HEK293T (cell line): ENCODE measurements around the gene SLC5A8.

Experiments used
- CTCF ChIA-PET: fragments of 350-600 bp; formaldehyde crosslinking; extraction: SDS; loops from one replicate; lab custom pipeline; 2021; ENCODE audit warnings: antibody characterized with exemption, inconsistent platforms; lab: Yijun Ruan, JAX
- POLR2A ChIA-PET: fragments of 350-600 bp; formaldehyde crosslinking; extraction: SDS; loops from one replicate; lab custom pipeline; 2020; ENCODE audit warnings: antibody characterized with exemption, inconsistent platforms; lab: Yijun Ruan, JAX
- DNase-seq: peaks from one replicate; pipeline ENCODE4 v3.0.0; 2012; ENCODE audit warnings: mixed read lengths; ENCODE audit errors: extremely low spot score
- ARNT ChIP-seq: fragments of 450-650 bp; IDR thresholded peaks from 2 replicates; pipeline ENCODE4 v1.6.1; 2017; ENCODE audit warnings: mild to moderate bottlenecking
- BHLHE40 ChIP-seq: fragments of 450-650 bp; IDR thresholded peaks from 2 replicates; pipeline ENCODE4 v1.6.1; 2016; ENCODE audit warnings: mild to moderate bottlenecking, moderate library complexity, borderline replicate concordance
- CTBP1 ChIP-seq: fragments of 450-650 bp; IDR thresholded peaks from 2 replicates; pipeline ENCODE4 v1.6.1; 2016; ENCODE audit warnings: borderline replicate concordance
- ELF4 ChIP-seq: fragments of 450-650 bp; IDR thresholded peaks from 2 replicates; pipeline ENCODE4 v1.6.1; 2017; ENCODE audit warnings: antibody characterized with exemption
- FOXA1 ChIP-seq: fragments of 450-650 bp; IDR thresholded peaks from 2 replicates; pipeline ENCODE4 v1.6.1; 2016; ENCODE audit warnings: mild to moderate bottlenecking
- FOXK2 ChIP-seq: fragments of 450-650 bp; IDR thresholded peaks from 2 replicates; pipeline ENCODE4 v1.6.1; 2016; ENCODE audit warnings: mild to moderate bottlenecking
- FOXM1 ChIP-seq: fragments of 450-650 bp; IDR thresholded peaks from 2 replicates; pipeline ENCODE4 v1.6.1; 2017; ENCODE audit warnings: mild to moderate bottlenecking, borderline replicate concordance
- HDGF ChIP-seq: fragments of 450-650 bp; IDR thresholded peaks from 2 replicates; pipeline ENCODE4 v1.6.1; 2017; ENCODE audit warnings: antibody characterized with exemption, borderline replicate concordance
- L3MBTL2 ChIP-seq: fragments of 450-650 bp; conservative IDR thresholded peaks from 2 replicates; pipeline ENCODE4 v1.6.1; 2016; ENCODE audit warnings: mild to moderate bottlenecking
- LEF1 ChIP-seq: fragments of 450-650 bp; IDR thresholded peaks from 2 replicates; pipeline ENCODE4 v1.6.1; 2017; ENCODE audit warnings: mild to moderate bottlenecking, borderline replicate concordance
- NFRKB ChIP-seq: fragments of 450-650 bp; IDR thresholded peaks from 2 replicates; pipeline ENCODE4 v1.6.1; 2016; ENCODE audit warnings: mild to moderate bottlenecking, moderate library complexity
- PKNOX1 ChIP-seq: fragments of 450-650 bp; IDR thresholded peaks from 2 replicates; pipeline ENCODE4 v1.6.1; 2016
- SUZ12 ChIP-seq: fragments of 450-650 bp; IDR thresholded peaks from 2 replicates; pipeline ENCODE4 v1.6.1; 2016; ENCODE audit warnings: mild to moderate bottlenecking
- TARDBP ChIP-seq: fragments of 450-650 bp; IDR thresholded peaks from 2 replicates; pipeline ENCODE4 v1.6.1; 2016
- ZNF384 ChIP-seq: fragments of 450-650 bp; IDR thresholded peaks from 2 replicates; pipeline ENCODE4 v1.6.1; 2016

Gene SLC5A8

DNA sequence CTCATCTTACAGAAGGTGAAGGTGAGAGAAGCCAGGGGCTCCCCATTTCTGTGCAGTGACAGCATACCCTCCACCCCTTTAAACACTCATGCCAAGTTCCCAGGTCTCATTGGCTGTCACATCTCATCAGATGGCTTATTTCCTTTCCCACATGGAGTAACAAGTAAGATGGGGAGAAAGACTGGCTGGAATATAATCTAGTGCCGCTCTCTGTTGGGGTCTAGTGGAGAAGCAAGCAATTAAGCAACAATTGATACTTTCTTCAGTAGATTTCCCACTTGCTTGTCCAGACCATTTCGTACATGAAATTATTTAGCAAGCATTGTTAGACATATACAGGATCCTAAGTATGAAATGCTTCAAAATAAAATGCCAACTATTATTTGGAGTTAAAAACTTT lies 92.2 kb downstream of the SLC5A8 start:
- no peak for TF ChIP-seq FOXA1
- no peak for TF ChIP-seq LEF1
- TF ChIP-seq HDGF = no peak
- TF ChIP-seq SUZ12 = no peak
- no peak for TF ChIP-seq ELF4
- TF ChIP-seq L3MBTL2 = no peak
- no peak for TF ChIP-seq CTBP1
- no peak for TF ChIP-seq NFRKB
- no peak for TF ChIP-seq FOXK2
- no peak for TF ChIP-seq PKNOX1
- no peak for TF ChIP-seq TARDBP
- CTCF ChIA-PET = no interaction called here
- DNase-seq = no peak
- POLR2A ChIA-PET = no interaction called here

- POLR2A ChIA-PET = no interaction called here
- CTCF ChIA-PET = no interaction called here
- TF ChIP-seq CTBP1 (no peak), LEF1 (no peak), ELF4 (no peak), TARDBP (no peak), PKNOX1 (no peak), SUZ12 (no peak), FOXM1 (no peak), L3MBTL2 (no peak)
- no peak for DNase-seq
Measured at GRCh38 chr12:101116911-101117310, 93.1 kb downstream of the SLC5A8 start.

DNA sequence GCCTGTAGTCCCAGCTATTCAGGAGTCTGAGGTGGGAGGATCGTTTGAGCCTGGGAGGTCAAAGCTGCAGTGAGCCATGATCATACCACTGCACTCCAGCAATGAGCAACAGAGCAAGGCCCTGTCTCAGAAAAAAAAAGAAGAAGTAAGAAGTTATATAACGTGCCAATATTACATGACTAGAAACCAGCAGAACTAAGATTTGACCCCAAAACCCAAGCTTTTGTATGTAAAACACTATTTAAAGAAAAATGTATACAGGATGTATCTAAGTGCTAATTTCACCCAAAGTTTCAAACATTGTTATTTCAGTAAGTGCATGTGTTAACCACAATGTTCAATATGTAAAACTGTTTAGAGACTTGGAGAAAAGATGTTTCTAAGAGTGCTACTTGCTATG lies 94.7 kb downstream of the SLC5A8 start:
- TF ChIP-seq CTBP1 (no peak), FOXA1 (no peak), BHLHE40 (no peak), PKNOX1 (no peak), L3MBTL2 (no peak)
- POLR2A ChIA-PET = no interaction called here
- CTCF ChIA-PET = no interaction called here
- DNase-seq = no peak

DNA sequence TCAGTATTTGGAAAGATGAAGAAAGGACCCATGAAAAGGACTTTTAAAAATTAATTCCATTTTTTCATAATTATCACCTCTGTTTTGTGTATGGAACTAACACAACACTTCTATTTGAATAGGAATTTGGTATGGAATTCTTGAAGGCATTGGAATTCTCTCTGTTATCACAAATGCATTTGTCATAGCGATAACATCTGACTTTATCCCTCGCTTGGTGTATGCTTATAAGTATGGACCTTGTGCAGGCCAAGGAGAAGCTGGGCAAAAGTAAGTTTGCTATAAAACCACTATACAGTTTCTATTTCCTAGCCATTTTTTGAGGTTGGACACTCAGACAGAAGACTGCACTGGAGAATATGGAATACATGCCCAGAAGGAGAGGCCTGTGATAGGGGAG lies 98.6 kb downstream of the SLC5A8 start:
- CTCF ChIA-PET = no interaction called here
- no peak for DNase-seq
- POLR2A ChIA-PET = no interaction called here
- TF ChIP-seq PKNOX1 (no peak), HDGF (no peak), ELF4 (no peak), TARDBP (no peak), FOXA1 (no peak), ARNT (no peak), CTBP1 (no peak)

GRCh38 chr12:101110866-101111265 lies 99.2 kb downstream of the SLC5A8 start:
- POLR2A ChIA-PET = no interaction called here
- no peak for DNase-seq
- CTCF ChIA-PET = no interaction called here
- no peak for TF ChIP-seq FOXM1
- TF ChIP-seq ZNF384 = no peak

GRCh38 chr12:101108130-101108529 lies 101.9 kb downstream of the SLC5A8 start:
- POLR2A ChIA-PET = no interaction called here
- TF ChIP-seq BHLHE40 (no peak), FOXK2 (no peak), ZNF384 (no peak), ARNT (no peak), NFRKB (no peak), HDGF (no peak), L3MBTL2 (no peak), PKNOX1 (no peak), SUZ12 (no peak)
- no peak for DNase-seq
- CTCF ChIA-PET = no interaction called here
